Measurements from ENCODE around the gene GRIP2. TPM values are rescaled to one million over a fixed set of nuclear protein-coding genes. Genes with fewer than 3 reads are reported as not detected.

The GRIP2 gene
- total RNA-seq, 4 donors from 2014 or later = 0.80 to 12.4 (median 1.4) TPM; not detected in 1

- H3K4me3 ChIP-seq = no peak overlapping the region
- H3K27me3 ChIP-seq = no peaks in the 10 kb centered on the region
- no peaks in the 10 kb centered on the region for H3K4me1 ChIP-seq
- no peaks in the 10 kb centered on the region for H3K9me3 ChIP-seq
- H3K27ac ChIP-seq = no peak overlapping the region
- H3K36me3 ChIP-seq = peaks cover 0 to 96% (median 0%) of the 10 kb centered on the region in 3 donors
- no peak for DNase-seq
- TF ChIP-seq CTCF (IDR thresholded peaks at IDR 0.05) = no peak
- TF ChIP-seq POLR2A (IDR thresholded peaks at IDR 0.05) = no peak
These were observed 77.4 kb downstream of the GRIP2 start for GRCh38 chr3:14462738-14463137.

- H3K27me3 ChIP-seq = no peaks in the 10 kb centered on the region
- TF ChIP-seq CTCF (IDR thresholded peaks at IDR 0.05) = peak in 4 of 6 experiments; percentile 26 to 65 (median 62)
- TF ChIP-seq POLR2A (IDR thresholded peaks at IDR 0.05) = no peak
- H3K36me3 ChIP-seq = peaks cover 0 to 88% (median 0%) of the 10 kb centered on the region in 3 donors
- H3K27ac ChIP-seq = no peak overlapping the region
- H3K4me3 ChIP-seq = no peak overlapping the region
- H3K9me3 ChIP-seq = no peaks in the 10 kb centered on the region
- H3K4me1 ChIP-seq = no peaks in the 10 kb centered on the region
- DNase-seq = peak; percentile 36 to 72 (median 68)
These were observed 78.3 kb downstream of the GRIP2 start for GRCh38 chr3:14461748-14462324.

GRCh38 chr3:14461006-14461747 lies 79.0 kb downstream of the GRIP2 start:
- TF ChIP-seq POLR2A (IDR thresholded peaks at IDR 0.05) (no peak), CTCF (IDR thresholded peaks at IDR 0.05) (no peak)
- H3K36me3 ChIP-seq = peaks cover 0 to 88% (median 0%) of the 10 kb centered on the region in 3 donors
- H3K4me1 ChIP-seq = no peaks in the 10 kb centered on the region
- no peaks in the 10 kb centered on the region for H3K9me3 ChIP-seq
- peak overlapping the region in 1 of 4 donors; percentile 19 for H3K27ac ChIP-seq
- no peaks in the 10 kb centered on the region for H3K27me3 ChIP-seq
- no peak overlapping the region for H3K4me3 ChIP-seq
- no peak for DNase-seq

- DNase-seq = no peak
- Histone ChIP-seq H3K27ac (peak overlapping the region in 1 of 4 donors; percentile 19), H3K36me3 (peaks cover 0 to 83% (median 0%) of the 10 kb centered on the region in 3 donors), H3K4me3 (no peak overlapping the region), H3K9me3 (no peaks in the 10 kb centered on the region), H3K27me3 (no peaks in the 10 kb centered on the region), H3K4me1 (no peaks in the 10 kb centered on the region)
- TF ChIP-seq POLR2A (IDR thresholded peaks at IDR 0.05) (no peak), CTCF (IDR thresholded peaks at IDR 0.05) (no peak)
These were observed 79.7 kb downstream of the GRIP2 start for GRCh38 chr3:14460342-14461005.

GRCh38 chr3:14459787-14460186 lies 80.4 kb downstream of the GRIP2 start:
- no peak for TF ChIP-seq CTCF (IDR thresholded peaks at IDR 0.05)
- peaks cover 0 to 83% (median 0%) of the 10 kb centered on the region in 3 donors for H3K36me3 ChIP-seq
- no peaks in the 10 kb centered on the region for H3K9me3 ChIP-seq
- H3K27ac ChIP-seq = no peak overlapping the region
- H3K27me3 ChIP-seq = no peaks in the 10 kb centered on the region
- no peak for DNase-seq
- no peak overlapping the region for H3K4me3 ChIP-seq
- no peaks in the 10 kb centered on the region for H3K4me1 ChIP-seq
